OCI-LY7 (cell line): ENCODE results near the gene AGBL1. TPM values are rescaled to one million over a fixed set of nuclear protein-coding genes. Genes with fewer than 3 reads are reported as not detected.

ENCODE experiments used
- BruUV-seq: library from RNA; stranded (reverse); fragments of 400-500 nt; replicated peaks from 2 replicates; lab custom pipeline; 2021; lab: Mats Ljungman, UMichigan
- CTCF ChIA-PET: fragments of 300-600 bp; sonication (Branson Sonifier 250); formaldehyde crosslinking; loops from one replicate; lab custom pipeline; 2022; ENCODE audit warnings: antibody characterized with exemption; ENCODE audit not compliant: unreplicated experiment; lab: Charles Lee
- POLR2A ChIA-PET: fragments of 300-600 bp; sonication (Branson Sonifier 250); formaldehyde crosslinking; loops from one replicate; lab custom pipeline; 2022; ENCODE audit warnings: antibody characterized with exemption; lab: Charles Lee
- DNase-seq: peaks from one replicate; pipeline ENCODE4 v3.0.0-alpha.2; 2015; ENCODE audit warnings: low spot score
- H2AFZ ChIP-seq: fragments of 200-600 bp; sonication (generic), shearing (Covaris generic); 2 replicates; pipeline ENCODE4 v1.6.1; 2014; ENCODE audit warnings: mild to moderate bottlenecking, antibody characterized with exemption, low read length, moderate library complexity
- H3K27ac ChIP-seq: fragments of 200-600 bp; sonication (generic); 2 replicates; pipeline ENCODE4 v1.5.1; 2014; ENCODE audit warnings: mixed run types, low read depth, mild to moderate bottlenecking, moderate library complexity, low read length, inconsistent platforms; ENCODE audit not compliant: poor library complexity, severe bottlenecking
- H3K36me3 ChIP-seq: fragments of 200-600 bp; sonication (generic); 2 replicates; pipeline ENCODE4 v1.6.1; 2014; ENCODE audit warnings: mild to moderate bottlenecking, antibody characterized with exemption, low read length, moderate library complexity, mixed read lengths; ENCODE audit not compliant: insufficient read depth
- H3K4me1 ChIP-seq: fragments of 200-600 bp; sonication (generic); 2 replicates; pipeline ENCODE4 v1.5.1; 2014; ENCODE audit warnings: mild to moderate bottlenecking, low read length; ENCODE audit not compliant: insufficient read depth, poor library complexity, severe bottlenecking
- H3K4me2 ChIP-seq: fragments of 200-600 bp; sonication (generic); 2 replicates; pipeline ENCODE4 v1.6.1; 2014; ENCODE audit warnings: mild to moderate bottlenecking, low read length
- H3K4me3 ChIP-seq: fragments of 200-600 bp; sonication (generic); 2 replicates; pipeline ENCODE4 v1.5.1; 2014; ENCODE audit warnings: mild to moderate bottlenecking, low read depth, low read length; ENCODE audit not compliant: poor library complexity, severe bottlenecking
- H3K79me2 ChIP-seq: fragments of 200-600 bp; sonication (generic); 2 replicates; pipeline ENCODE4 v1.6.1; 2016; ENCODE audit warnings: low read depth, mild to moderate bottlenecking, low read length, moderate library complexity, mixed read lengths; ENCODE audit not compliant: insufficient read depth
- H3K9me2 ChIP-seq: fragments of 200-600 bp; sonication (generic); 2 replicates; pipeline ENCODE4 v1.6.1; 2016; ENCODE audit warnings: mild to moderate bottlenecking, low read length, mixed read lengths; ENCODE audit not compliant: insufficient read depth
- H3K9me3 ChIP-seq: fragments of 200-600 bp; sonication (generic); 2 replicates; pipeline ENCODE4 v1.6.1; 2014; ENCODE audit warnings: mild to moderate bottlenecking, mixed run types, low read length, mixed read lengths
- H4K20me1 ChIP-seq: fragments of 200-600 bp; sonication (generic); 2 replicates; pipeline ENCODE4 v1.6.1; 2014; ENCODE audit warnings: mild to moderate bottlenecking, antibody characterized with exemption, low read length, moderate library complexity, mixed read lengths; ENCODE audit not compliant: insufficient read depth
- CTCF ChIP-seq: fragments of 200-600 bp; sonication (generic); conservative IDR thresholded peaks from 2 replicates; pipeline ENCODE4 v1.5.1; 2014; ENCODE audit warnings: mild to moderate bottlenecking, antibody characterized with exemption, low read length, moderate library complexity, mixed read lengths
- EZH2phosphoT487 ChIP-seq: fragments of 200-600 bp; sonication (generic); IDR thresholded peaks from 2 replicates; pipeline ENCODE4 v1.6.1; 2018; ENCODE audit warnings: low read depth, borderline replicate concordance, mild to moderate bottlenecking, mixed run types, antibody characterized with exemption, low read length, moderate library complexity, mixed read lengths
- intact Hi-C: fragments of 100-400 bp; cut with micrococcal nuclease; formaldehyde crosslinking; loops from one replicate; pipeline ENCODE4 v1.10.0; 2022; ENCODE audit not compliant: unreplicated experiment
- total RNA-seq, 2 experiments: library from RNA; depleted of rRNA in 1 of 2; stranded (reverse); fragments of >200 nt in 1 of 2; shearing (Covaris generic) in 1 of 2; gene quantifications; 2 replicates each; pipeline ENCODE4 v1.2.3, GENCODE V29; 2014 to 2022

The AGBL1 gene
- total RNA-seq, 2 experiments from 2014 or later = not detected

- no peaks in the 10 kb centered on the region for H4K20me1 ChIP-seq
- no peak overlapping the region for H2AFZ ChIP-seq
- no TSS peak for BruUV-seq
- no peaks in the 10 kb centered on the region for H3K9me2 ChIP-seq
- H3K36me3 ChIP-seq = no peaks in the 10 kb centered on the region
- H3K27ac ChIP-seq = no peak overlapping the region
- no peaks in the 10 kb centered on the region for H3K9me3 ChIP-seq
- no peaks in the 10 kb centered on the region for H3K79me2 ChIP-seq
- intact Hi-C loops = no loop called here
- H3K4me2 ChIP-seq = no peak overlapping the region
- no peaks in the 10 kb centered on the region for H3K4me1 ChIP-seq
- ChIA-PET CTCF (no interaction called here), POLR2A (no interaction called here)
- no peak overlapping the region for H3K4me3 ChIP-seq
- DNase-seq = no peak
- TF ChIP-seq EZH2phosphoT487 (no peak), CTCF (no peak)
Measured at GRCh38 chr15:86634146-86634545, 554.5 kb downstream of the AGBL1 start.

GRCh38 chr15:86634992-86635638, 555.4 kb downstream of the AGBL1 start:
- POLR2A ChIA-PET = no interaction called here
- Histone ChIP-seq H3K9me3 (no peaks in the 10 kb centered on the region), H3K36me3 (no peaks in the 10 kb centered on the region), H3K9me2 (no peaks in the 10 kb centered on the region), H3K79me2 (no peaks in the 10 kb centered on the region), H3K4me1 (no peaks in the 10 kb centered on the region), H2AFZ (no peak overlapping the region), H3K27ac (no peak overlapping the region), H3K4me2 (no peak overlapping the region), H3K4me3 (no peak overlapping the region), H4K20me1 (no peaks in the 10 kb centered on the region)
- no TSS peak for BruUV-seq
- no peak for TF ChIP-seq CTCF
- intact Hi-C loops = no loop called here
- CTCF ChIA-PET = no interaction called here
- no peak for DNase-seq

- H4K20me1 ChIP-seq = no peaks in the 10 kb centered on the region
- no peaks in the 10 kb centered on the region for H3K36me3 ChIP-seq
- no peak for DNase-seq
- H3K9me2 ChIP-seq = no peaks in the 10 kb centered on the region
- intact Hi-C loops = no loop called here
- H3K27ac ChIP-seq = no peak overlapping the region
- no TSS peak for BruUV-seq
- H2AFZ ChIP-seq = no peak overlapping the region
- no peaks in the 10 kb centered on the region for H3K4me1 ChIP-seq
- H3K4me3 ChIP-seq = no peak overlapping the region
- H3K79me2 ChIP-seq = no peaks in the 10 kb centered on the region
- ChIA-PET CTCF (no interaction called here), POLR2A (no interaction called here)
- no peak overlapping the region for H3K4me2 ChIP-seq
- H3K9me3 ChIP-seq = 0 out of 2 replicates have a peak, but pooled peaks cover 4% of the 10 kb centered on the region
- no peak for TF ChIP-seq CTCF
- no peak for TF ChIP-seq EZH2phosphoT487
Measured at GRCh38 chr15:86644339-86644738, 564.7 kb downstream of the AGBL1 start.
